T-helper 22 cell (primary cell): ENCODE results near the gene MED13L.
"Not testable (repeated sequence)": the region's sequence is repeated elsewhere in the genome, so short reads cannot be mapped to it uniquely, and the experiment has no call there.

Experiments used
- DNase-seq: peaks from one replicate; pipeline ENCODE4 v3.0.0-alpha.2; 2020; ENCODE audit warnings: low read depth

MED13L gene

DNA sequence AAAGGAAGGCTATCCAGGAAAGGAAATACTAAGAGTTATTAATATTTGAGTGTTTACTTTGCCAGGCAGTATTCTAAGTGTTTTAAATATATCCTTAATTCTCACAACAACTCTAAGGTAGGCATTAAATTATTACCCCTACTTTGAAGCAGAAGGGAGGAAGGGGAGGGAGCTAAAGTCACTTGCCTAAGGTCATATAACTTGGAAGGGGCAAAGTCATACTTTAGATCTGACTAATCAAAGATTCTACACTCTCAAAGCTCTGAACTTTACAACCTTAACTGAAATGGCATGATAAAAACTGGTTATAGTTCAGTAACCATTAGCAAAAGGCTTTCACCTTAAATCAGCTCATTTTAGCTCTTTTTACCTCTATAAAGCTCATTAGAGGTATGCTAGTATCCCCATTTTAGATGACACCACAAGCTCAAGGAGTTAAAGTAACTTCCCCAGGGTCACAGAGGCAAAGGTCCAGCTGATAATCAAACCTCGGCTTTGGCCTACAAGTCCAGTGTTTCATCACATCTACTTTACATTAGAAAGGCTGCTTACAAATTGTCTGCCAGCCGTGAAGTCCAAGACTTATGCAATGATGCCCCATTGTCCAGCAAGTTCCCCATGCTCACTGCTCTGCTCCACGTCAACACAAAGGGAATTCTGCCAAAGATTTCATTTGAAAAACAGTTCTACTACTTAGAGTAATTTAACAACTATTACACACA is 223.9 kb downstream of the MED13L start:
- DNase-seq = no peak

DNA sequence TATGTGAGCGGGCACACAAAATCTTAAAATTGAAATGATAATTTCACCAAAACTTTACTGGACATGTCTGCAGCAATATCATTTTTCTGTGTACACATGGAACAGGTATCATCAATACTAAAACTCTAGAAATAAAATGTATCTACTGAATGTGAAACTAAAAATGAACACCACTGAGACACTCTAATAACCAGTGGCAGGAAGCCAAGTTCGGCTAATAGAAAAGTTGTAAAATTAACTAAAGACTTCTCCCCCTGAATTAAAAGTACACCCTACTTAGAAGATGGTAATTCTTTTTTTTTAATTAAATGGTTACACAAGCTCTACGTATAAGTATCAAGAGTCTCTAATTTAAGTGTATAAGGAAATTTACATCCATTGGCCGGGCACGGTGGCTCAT is 227.2 kb downstream of the MED13L start:
- no peak for DNase-seq

DNA sequence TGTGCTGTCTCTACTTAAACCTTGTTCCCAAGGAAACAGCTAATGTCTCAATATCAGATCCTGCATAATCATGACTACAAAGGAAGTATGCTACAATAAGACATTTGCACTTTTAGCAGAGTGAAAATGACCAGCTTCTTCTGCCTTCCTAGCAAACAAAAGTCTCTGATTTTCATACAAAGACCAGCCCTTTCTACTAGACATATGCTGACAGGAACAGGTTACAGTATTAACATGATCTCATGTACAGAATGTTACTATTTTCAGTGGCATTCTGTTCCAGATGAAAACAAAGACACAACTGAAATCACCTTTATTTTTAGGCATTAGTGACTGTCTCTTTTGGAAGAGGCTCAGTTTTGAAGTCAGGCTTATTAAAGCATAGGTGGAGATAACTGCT is 228.6 kb downstream of the MED13L start:
- DNase-seq = no peak

DNA sequence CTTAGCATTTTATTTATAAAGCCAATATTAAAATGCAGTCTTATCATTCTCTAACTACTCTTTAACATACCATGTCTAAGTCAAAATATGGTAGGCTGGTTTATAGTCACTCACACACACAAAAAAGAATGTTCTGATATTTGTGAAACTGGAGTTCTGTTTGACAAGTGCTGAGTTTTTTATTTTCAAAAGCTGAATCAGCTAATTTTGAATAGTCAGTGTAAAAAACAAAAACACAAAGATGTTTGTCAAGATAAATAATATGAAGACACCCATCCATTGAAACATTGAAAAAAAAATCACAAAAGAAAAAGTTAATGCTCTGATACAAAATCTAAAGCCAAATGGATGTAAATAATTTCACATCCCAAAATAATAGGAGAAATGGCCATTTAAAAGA is 231.5 kb downstream of the MED13L start:
- no peak for DNase-seq

DNA sequence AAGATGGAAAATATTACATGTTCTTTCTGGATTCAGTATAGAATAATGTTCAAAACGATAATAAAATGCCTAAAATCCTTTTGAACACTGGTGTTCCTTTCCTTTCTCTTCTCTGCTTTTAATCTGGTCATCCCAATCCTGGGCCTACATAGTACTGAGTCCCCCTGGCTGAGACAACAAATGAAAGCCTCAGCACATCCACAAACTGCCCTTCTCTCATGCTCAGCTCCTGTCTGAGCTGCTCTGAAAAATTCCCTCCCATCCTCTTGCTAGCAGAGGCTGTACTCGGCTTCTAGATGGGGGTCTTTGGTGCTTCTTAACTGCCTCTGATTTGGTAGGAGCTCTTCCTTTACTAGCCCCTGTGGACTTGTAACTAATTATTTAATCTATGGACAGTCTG is 232.3 kb downstream of the MED13L start:
- DNase-seq = no peak

DNA sequence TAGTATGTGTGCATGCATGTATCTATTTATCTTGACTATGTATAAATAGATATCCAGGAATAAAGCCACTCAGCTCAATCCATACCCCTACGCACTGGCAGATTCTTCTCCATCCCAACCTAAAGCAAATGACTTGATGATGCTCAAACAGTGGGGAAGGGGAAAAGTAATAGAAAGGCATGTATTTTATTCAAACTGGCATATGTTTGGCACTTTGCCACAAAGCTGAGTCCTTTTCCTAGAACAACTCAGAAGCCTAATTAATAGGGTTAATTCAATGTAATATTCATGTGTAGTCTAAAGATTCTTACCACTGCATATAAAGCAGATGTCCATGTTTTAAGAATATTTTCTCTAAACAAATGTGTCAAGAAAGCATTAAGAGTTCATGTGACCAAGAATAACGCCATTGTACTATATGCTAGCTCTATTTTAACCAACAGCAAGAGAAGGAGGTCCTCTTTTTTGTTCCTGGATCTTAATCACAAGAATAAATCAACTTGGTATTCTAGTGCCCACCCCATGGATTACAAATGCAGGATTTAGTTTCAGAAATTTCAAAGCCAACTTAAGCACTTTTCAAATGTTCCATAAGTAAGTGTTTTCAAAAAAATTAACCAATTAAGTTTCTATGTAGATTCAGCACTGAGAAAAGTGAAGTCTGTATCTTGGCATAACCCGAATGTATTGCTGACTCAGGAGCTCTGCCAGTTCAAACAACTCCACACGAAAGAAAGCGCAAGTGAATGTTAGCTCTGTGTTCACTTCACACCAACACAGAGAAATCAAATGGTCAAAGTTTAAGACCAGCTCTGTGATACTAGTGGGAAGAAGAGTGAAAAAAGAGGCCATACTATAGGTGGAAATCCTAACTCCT is 233.6 kb downstream of the MED13L start:
- DNase-seq = no peak

DNA sequence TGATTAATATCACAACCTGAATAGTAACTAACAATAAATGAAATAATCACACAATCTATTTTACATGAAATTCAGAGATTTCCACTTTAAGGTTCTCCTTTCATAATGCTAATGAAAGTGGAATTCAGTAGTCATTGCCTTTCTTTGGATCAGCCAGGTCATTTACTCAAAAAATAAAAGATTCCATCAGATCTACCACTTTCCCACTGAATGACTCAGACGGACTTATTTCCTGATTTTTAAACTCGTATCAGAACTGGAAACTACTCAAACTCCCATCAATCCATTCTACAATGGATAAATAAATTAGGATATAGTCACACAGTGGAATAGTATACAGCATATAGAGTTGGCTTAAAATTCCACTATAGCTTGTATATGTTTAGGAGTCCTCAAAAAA is 237.1 kb downstream of the MED13L start:
- DNase-seq = no peak

DNA sequence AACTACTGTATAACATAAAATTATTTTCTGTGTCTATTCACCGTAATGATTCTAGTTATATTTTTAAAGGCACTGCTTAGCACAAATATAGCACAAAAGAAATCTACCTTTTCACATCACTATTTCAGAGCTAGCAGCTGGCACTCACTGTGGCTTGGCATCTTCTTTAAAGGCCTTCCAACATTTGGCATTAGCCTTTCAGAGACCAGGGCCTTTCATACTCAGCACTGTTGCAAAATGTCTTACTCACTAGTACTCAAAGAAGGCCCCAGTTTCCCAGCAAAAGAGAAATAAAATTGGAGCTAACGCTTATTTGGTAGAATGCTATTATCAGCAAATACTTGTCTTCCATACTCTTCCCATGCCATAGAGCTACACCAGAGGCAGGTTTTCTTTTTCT is 238.4 kb downstream of the MED13L start:
- DNase-seq = no peak

DNA sequence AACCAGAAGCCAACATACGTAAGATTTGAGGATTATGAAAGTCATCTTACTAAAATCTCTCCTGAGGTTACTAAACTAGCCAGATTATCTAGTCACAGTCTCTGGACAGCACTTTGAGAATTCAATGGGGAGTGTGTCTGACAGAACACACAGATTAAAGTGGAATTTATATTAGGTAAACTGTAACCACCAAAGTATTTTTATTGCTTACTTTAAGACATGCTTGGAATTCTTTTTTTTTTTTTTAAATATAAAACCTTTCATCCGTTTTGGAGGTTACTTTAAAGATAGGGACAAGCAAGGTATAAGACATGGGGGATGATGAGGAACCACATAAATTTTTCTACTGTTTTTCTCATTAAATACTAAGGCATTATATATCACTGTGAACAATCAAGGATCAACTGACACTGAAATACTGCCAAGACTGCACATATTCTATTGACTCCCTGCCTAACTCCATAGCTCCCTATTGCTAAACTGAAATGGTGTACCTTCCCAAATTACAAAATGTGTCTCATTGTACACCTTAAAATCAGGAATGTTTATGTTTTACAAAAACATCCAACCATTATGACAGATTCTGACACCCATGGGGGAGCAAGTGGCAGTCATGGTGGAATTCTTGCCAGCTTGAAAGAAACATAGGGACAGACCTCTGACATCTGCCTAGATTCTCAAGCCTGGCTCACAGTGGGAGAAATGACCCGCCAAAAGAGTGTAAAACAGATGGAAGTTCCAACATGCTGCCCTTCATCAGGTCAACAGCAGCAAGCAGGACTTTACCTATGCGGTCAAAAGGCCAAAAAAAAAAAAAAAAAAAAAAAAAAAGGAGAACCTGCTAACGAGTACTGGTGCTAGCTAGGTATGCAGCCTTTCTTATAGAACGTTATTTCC is 239.3 kb downstream of the MED13L start:
- no peak for DNase-seq

DNA sequence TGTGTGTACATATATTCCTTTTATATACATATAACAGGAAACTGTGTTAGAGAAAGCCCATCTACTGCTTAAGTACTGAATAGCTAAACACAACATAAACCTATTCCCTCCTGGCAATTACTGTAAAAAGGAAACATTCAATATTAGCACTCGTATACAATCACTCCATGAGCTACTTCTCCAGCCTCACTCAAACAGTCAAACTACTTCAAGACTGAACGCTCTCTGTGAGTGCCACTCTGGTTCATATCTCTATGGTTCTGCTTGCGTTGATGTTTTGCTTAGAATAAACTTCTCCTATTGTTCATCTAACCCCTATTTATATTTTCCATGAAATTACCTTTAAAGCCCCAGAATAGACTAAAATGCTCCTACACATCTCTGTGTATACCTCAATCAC is 243.7 kb downstream of the MED13L start:
- DNase-seq = no peak

DNA sequence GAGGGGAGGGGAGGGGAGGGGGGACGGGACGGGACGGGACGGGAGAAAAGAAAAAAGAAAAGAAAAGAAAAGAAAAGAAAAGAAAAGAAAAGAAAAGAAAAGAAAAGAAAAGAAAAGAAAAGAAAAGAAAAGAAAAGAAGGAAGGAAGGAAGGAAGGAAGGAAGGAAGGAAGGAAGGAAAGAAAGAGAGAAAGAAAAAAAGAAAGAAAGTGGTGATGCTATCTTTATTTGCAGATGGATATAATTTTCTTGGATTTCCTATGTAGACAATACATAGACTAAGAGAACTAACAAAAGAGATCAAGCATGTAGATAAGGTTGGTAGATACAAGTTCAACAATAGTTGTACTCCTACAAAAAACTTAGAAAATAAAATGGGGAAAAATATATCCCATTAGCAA is 245.9 kb downstream of the MED13L start:
- not testable (repeated sequence) for DNase-seq

DNA sequence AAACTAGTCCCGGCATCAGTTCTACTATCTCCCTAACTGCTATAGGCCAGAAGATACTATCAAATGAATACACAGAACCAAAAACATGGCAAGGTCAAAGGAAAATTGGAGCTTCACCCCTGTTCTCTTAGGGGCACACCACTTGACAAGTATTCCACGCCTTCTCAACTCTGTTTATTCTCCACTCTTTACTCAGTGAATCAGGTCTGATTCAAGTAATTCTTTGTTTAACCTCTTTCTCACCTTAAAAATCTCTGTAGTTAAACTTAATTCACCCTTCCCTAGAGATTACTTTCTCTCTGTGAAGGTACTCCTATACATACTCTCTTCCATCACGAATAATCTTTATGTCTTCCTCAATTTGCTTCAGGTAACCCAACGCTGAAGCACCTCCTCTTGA is 248.9 kb downstream of the MED13L start:
- no peak for DNase-seq

DNA sequence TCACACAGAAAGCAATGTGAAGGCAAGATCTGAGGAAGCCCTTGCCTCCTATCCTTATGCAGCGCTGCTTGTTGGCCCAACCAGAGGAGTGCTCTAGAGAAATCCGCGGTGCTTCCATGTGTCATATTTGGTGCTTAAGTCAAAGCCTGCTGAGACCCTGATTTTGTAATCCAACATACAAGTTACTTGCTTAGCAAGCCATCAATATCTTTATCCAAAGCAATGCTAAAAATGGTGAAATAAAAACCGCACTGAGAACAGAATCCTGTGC is 250.0 kb downstream of the MED13L start:
- DNase-seq = no peak

DNA sequence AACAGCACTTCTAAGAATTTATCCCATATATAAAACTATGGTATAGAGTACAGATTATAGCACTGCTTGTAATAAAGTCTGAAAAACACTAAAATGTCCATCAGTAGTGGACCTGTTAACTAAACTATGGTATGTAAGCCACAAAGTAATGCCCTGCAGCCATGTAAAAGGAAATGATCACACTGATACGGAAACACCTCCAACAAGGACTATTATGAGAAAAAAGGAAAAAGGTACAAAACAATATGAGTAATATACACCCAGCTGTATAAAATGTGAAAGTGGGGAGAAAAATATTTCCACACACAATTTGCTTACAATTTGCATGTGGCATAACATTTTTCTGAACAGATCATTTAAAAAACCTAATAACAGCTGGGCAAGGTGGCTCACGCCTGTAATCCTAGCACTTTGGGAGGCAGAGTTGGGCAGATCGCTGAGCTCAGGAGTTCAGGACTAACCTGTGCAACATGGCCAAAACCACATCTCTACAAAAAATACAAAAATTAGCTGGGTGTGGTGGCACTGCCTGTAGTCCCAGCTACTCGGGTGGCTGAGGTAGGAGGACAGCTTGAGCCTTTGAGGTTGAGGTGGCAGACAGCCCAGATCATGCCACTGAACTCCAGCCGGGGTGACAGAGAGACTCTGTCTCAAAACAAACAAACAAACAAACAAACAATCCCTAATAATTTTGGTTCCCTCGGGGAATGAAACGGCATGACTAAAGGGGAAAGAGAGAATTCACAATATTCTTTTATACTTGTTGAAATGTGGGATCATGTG is 250.5 kb downstream of the MED13L start:
- no peak for DNase-seq

DNA sequence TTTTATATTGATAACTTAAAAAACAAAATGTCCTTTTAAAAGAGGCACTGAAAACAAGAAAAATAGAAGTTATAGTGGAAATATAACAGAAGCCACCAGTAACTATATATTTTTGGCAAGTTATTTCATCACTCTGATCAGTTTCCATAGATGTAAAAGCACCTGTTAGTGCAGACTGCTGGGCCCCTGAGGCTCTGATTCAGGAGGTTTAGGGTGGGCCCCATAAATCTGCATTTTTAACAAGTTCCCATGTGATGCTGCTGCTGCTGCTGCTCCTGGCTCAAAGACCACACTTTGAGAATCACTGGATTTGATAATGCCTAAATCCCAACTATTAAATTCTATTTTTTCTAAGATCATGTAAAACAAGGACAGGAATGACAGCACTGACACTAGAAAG is 251.1 kb downstream of the MED13L start:
- no peak for DNase-seq

DNA sequence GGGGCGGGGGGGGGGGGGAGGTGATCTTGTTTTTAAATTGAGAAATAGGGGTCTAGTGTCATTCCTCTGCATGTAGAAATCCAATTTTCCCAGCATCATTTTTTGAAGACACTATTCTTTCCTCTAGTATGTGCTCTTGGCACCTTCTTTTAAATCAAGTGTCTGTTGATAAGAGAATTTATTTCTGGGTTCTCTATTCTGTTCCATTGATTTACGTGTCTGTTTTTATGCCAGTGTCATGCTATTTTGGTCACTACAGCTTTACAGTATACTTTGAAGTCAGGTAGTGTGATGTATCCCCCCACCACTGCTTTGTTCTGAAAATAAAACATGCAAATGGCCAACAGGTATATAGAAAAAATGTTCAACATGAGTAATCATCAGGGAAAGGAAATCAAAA is 252.7 kb downstream of the MED13L start:
- DNase-seq = no peak

DNA sequence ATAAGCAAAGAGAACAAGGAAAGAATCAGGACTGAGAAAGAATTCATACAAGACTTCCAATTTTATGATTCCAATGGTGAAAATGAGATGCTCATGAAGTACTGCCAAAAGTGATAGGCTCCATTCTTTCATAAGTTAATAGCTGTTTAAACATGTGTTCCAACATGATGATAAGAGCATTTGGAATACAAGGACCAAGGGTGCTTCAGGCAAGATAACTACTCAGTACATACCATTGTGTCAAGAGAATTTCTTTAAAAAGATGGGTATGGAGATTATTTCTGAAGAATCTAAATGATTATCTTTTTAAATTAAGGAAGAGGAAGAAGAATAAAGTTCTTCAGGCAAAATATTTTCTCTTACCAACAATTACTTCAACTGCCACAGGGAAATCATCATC is 258.1 kb downstream of the MED13L start:
- no peak for DNase-seq

DNA sequence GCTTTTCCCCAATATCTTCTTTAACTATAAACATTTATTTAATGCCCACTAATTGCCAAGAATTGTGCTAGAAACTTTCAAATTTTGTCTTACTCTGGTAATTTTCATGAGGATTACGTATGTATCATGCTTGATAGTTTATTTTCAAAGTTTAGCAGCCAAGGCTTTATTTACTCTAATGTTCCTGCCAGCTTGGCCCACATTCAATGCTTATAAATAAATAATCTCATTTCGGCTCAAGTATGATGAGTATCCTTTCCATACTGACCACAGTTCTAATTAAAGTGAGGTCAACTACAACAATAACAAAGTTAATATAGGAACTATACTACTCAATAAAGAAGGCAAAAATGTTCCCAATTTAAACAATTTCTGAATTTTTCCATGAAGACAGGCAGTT is 259.2 kb downstream of the MED13L start:
- DNase-seq = no peak

DNA sequence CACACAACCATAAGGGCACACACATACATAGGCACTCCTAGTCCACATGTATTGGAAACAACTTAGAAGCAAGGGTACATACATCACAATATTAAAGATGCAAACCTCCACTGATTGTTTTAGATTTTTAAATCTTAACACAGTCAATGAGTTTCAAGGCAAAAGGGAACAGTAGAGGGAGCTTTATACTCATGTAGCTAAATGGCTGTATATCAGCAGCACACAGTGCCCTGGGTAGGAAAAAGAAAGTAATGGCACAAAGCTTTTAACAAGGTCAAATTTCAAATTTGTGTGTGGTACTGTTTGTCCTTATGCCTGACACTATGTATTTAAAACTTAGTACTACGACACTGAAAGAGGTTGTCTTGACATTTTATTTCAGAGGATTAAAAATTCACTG is 262.0 kb downstream of the MED13L start:
- no peak for DNase-seq

DNA sequence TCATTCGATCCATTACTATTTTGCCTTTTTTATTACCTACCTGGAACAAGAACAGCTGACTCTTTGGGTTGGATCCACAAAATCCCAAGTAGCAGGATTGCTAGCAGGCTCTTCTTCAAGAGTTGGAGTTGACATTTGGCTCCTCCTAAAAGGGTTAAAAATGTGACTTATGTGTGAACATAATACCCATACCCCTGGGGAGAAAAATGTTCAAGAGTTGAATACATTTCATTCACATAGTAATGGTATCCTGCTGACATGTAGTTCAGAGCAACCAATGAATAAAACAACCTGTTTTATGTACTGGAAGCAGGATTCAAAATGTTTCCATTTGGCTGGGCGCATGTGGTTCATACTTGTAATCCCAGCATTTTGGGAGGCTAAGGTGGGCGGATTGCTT is 264.7 kb downstream of the MED13L start:
- DNase-seq = no peak

DNA sequence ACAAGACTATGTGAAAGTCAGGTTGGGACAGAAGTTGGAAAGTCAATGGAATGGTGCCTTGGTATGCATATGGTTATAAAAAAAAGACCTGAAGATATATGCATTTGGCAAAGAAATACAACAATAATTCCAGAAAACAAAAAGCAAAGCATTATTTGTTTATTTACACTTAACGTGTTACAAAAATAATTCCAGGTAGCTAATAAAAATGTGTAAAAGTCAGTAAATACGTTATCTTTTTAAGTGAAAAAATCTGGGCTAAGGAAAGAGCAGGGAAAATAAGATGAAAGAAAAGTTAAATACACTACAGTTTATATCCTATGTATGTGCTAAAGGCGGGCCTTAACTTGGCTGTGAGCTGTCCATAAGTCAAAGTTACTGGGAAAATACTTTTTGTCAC is 266.3 kb downstream of the MED13L start:
- no peak for DNase-seq

DNA sequence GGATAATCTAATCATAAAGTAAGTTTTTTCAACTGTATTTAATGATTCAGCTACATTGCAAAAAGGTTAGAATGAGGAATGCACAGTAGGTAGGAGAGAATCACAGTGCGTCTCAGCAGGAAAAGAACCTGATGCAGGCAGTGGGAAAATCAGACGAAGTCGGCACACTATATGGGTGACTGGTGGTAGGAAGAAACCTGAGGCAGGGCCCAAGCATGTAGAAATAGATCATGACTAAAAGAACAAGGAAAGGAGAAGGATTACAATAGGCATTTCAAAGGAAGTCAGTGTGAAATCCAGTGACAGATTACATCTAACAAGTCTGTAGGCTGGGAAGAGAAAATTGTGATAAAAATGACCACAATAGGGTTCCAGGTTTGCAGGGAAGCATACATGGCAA is 267.0 kb downstream of the MED13L start:
- no peak for DNase-seq
